HL-60/S4 treated with retinoic acid at 250 ng/mL for 4 days and 3 days (cell line): ENCODE data around the gene LY6G6F.

Experiments
- in situ Hi-C: fragments of 300-500 bp; cut with MboI; formaldehyde crosslinking; loops from 2 replicates; pipeline ENCODE4 v1.7.0; 2022; ENCODE audit warnings: low sequenced_read_pairs

LY6G6F gene

DNA sequence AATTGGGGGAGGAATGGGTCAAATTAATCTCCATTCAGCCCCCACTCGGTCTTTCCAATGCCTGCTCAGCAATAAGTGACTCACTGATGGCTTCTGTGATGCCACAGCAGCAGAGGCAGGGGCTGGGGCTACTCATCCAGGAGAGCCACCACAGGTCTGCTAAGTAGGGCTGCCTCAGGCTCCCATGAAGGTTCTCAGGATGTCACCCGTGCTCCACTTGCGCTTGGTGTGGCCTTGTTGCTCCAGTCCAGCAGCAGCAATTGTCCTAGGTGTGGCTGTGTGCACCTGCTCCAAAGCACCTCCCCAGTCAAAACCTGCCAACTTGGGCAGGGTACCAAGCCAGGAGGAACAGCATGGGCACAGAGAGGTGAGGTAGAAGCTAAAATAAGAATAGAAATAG is 15.5 kb downstream of the LY6G6F start:
- in situ Hi-C loops: no loop called here

GRCh38 chr6:31723245-31723979 is 16.7 kb downstream of the LY6G6F start, which contains the start of gene MPIG6B:
MPIG6B (plus strand) TSS chr6:31723373; CDS start chr6:31723384, 11 bp downstream.
- in situ Hi-C loops: no loop called here

- in situ Hi-C loops: no loop called here
Measured at GRCh38 chr6:31723980-31724691, 17.5 kb downstream of the LY6G6F start.

GRCh38 chr6:31725502-31726350 is 19.1 kb downstream of the LY6G6F start:
- in situ Hi-C loops: no loop called here

DNA sequence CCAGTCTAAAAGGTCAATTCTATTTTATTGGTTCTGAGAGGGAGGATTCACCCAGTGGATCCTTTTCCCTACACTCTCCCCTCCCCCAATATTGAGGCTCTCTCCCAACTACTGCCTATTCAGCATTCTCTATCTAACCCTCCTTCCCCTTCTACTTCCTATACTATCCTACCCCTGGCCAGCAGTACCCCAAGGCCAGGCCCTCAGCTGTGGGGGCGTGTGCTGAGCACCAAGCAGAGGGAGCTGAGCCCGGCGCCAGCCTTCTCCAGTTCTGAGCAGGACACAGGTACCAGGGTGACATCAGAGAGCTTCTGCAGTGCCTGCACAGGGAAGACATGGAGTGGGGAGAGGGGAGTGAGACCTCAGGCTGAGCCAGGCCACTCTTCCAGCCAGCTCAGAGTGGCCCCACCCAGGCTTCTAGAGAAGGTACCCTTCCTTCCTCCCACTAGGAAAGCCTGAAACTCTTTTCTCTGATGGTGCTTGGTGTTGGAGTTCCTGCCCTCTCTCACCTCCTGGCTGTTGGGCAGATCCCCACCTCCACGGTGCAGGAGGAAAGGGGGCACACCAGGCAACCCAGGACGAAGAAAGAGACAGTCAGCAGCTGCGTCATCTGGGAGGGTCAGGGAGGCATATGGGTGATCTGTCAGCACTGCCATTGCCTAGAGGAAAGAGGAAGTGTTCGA is 20.5 kb downstream of the LY6G6F start:
- in situ Hi-C loops: no loop called here

GRCh38 chr6:31727717-31728671 is 21.3 kb downstream of the LY6G6F start:
- in situ Hi-C loops: no loop called here

- in situ Hi-C loops: no loop called here
Measured at GRCh38 chr6:31728767-31729514, 22.3 kb downstream of the LY6G6F start, which contains the start of gene DDAH2. DDAH2 (minus strand) TSS chr6:31729299; CDS start chr6:31729161, 138 bp downstream.

DNA sequence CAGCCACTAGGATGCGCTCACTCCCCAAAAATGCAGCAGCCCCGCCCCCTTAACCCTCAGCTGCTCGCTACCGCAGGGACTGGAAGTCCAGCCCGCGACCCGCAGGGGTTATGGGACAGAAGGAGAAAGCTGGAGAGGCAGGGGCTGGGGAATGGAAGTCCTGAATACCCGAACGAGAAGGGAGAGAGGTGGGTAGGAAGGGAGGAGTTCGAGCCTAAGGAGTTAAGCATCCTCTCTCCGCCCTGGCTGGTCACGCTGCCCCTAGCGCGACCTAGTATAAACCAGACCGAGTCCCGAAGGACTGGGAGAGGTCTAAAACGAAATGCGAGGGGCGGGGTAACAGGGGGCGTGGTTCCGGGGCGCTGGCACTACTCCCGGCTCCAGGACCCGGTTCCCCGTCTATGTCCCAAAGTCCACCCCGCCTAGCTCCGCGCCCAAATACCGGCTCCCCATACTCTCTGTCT is 22.9 kb downstream of the LY6G6F start:
- in situ Hi-C loops: no loop called here

GRCh38 chr6:31729979-31730630 is 23.4 kb downstream of the LY6G6F start:
- in situ Hi-C loops: no loop called here

DNA sequence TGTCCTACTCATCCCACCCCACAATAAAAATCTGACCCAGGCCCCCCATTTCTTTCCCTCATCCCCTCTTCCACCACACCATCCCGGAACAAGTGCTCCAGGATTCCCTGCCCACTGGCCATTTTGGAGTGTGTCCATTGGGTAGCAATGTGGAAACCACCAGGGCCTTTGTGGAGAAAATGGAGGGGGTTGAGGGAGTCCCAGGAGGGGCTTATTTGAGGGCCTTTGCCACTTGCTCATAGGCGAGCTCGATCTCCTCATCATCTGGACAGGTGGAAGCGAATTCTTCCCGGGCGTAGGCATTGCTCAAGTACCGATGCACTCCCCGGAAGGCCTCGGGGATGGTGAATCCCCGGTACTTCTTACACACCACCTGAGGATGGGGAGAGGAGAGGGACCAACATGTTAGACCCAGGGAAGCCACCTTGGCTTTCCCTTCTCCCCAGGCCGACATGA is 24.0 kb downstream of the LY6G6F start:
- in situ Hi-C loops: no loop called here

- in situ Hi-C loops: no loop called here
Measured at GRCh38 chr6:31732029-31732428, 25.4 kb downstream of the LY6G6F start.

DNA sequence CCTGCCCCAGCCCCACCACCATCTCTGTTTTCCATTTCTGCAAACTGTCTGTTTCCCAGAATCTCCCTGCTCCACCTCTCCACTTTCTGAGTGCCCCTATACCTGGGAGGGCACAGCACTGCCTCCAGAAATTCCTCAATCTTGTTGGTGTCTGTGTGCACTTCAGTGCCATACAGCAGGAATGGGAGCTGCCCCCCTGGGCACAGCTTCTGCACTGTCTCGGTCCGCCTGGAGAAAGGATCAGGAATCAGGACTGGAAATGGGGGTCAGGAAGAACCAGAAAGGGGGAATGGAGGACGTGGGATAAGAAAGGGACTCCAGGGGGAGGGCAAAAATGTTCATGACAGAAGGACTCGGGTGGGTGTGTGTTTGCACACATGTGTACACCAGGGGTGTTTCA is 27.1 kb downstream of the LY6G6F start:
- in situ Hi-C loops: no loop called here

DNA sequence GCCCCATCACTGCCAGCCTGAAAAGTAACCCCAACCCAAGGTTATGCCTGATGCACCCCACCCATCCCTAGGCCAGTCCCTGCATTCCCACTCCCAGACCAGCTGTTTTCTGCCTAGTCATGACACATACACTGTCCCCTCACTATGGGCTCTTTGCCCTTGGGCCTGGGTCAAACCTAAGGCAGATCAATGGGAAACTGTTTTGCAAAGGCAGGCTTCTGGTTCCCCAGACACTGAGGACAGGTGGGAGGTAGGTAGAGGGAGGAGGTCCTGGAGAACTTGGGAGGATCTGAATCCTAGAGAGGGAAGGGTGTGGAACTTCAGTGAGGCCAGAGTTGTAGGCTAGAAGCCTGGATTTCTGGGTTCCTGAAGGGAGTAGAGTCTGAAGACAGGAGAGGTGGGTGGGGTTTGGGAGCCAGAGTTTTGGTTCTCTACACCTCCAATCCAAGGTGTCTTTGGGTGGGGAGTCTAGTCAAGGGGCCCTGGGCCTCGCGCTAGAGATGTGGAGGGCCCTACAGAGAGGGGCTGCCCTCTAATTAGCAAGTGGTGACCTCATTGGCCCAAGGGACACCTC is 27.7 kb downstream of the LY6G6F start:
- in situ Hi-C loops: no loop called here

DNA sequence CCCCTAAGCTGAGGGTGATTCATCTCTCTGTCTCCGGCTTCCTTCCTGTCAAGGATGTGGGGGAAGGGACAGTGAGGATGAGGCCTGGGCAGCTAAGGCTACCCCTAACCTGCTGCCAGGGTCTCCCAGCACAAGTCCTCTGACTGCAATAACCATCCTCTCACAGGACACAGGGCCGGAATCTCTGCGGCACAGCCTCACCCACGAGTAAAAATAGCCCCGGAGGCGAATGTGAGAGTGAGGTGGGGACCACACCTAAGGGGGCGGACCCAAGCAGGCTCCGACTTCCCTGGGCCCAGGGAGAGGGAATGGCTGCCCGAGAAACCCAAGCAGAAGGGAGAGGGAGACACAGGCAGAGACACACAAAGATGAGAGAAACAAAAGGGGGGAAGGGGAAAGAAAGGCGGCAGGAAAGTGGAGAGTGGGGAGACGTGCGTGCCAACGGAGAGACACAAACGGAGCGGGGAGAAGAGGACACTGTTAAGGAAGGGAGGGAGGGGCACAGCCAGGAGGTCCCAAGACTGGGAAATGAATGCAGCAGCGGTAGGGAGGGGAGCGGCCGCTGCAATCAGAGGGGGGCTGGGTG is 28.2 kb downstream of the LY6G6F start:
- in situ Hi-C loops: no loop called here

GRCh38 chr6:31736021-31736767 is 29.5 kb downstream of the LY6G6F start, which contains the start of gene CLIC1:
CLIC1 (minus strand) TSS chr6:31736530; CDS start chr6:31736300, 230 bp downstream.
- in situ Hi-C loops: no loop called here

DNA sequence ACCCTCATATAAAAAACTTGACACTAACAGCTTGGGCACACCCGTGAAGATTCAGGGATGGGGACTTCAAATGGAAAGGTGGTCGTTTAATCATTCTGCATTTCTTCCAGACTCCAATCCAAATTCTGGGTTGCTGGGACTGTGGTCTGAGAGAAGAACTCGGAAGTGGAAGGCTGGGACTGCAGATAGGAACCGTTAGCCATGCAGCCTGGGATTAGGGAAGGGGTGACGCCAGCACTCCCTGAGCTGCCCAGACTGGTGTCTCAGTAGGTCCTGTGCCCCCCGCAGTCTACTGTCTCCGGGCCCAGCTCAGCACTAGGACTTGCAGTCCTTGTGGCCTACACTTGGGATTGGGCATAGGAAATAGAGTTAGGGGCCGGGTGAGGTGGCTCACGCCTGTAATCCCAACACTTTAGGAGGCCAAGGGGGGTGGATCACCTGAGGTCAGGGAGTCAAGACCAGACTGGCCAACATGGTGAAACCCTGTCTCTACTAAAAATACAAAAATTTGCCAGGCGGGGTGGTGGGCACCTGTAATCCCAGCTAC is 30.2 kb downstream of the LY6G6F start:
- in situ Hi-C loops: no loop called here
